ENCODE data around the gene FKBP5.

The FKBP5 gene

GRCh38 chr6:35683267-35683666 is 5.4 kb downstream of the FKBP5 start:
- no peak for DNase-seq (ENCODE audit: low spot score)
- Histone ChIP-seq H3K4ac (ENCODE audit: low read length) (no peak overlapping the region), H3K23ac (ENCODE audit: low read depth, low read length, poor library complexity) (no peak overlapping the region), H3K14ac (ENCODE audit: low read length) (no peak overlapping the region), H3K27me3 (ENCODE audit: control insufficient read depth in 3 of 3, insufficient read depth in 3 of 3, low read depth in 1 of 3, low read length in 3 of 3) (no peaks in the 10 kb centered on the region), H4K91ac (ENCODE audit: low read depth, low read length, poor library complexity) (no peak overlapping the region), H4K8ac (ENCODE audit: low read depth, low read length) (no peak overlapping the region), H3K36me3 (replicated peaks in 1 of 2; ENCODE audit: control insufficient read depth in 2 of 2, insufficient read depth in 2 of 2, low read length in 2 of 2) (peaks cover 0 to 51% of the 10 kb centered on the region in 2 donors), H2BK12ac (ENCODE audit: low read length) (no peak overlapping the region), H3K9me3 (replicated peaks in 1 of 2; ENCODE audit: control insufficient read depth in 2 of 2, insufficient read depth in 1 of 2, low read depth in 1 of 2, low read length in 2 of 2) (peaks cover 0 to 7% of the 10 kb centered on the region in 2 donors), H2BK120ac (ENCODE audit: low read depth, low read length) (no peak overlapping the region), H3K27ac (replicated peaks; ENCODE audit: low read length) (no peak overlapping the region), H3K4me1 (ENCODE audit: control insufficient read depth in 2 of 2, insufficient read depth in 1 of 2, low read depth in 1 of 2, low read length in 2 of 2) (peaks cover 0 to 6% of the 10 kb centered on the region in 2 donors), H2AK5ac (ENCODE audit: low read depth, low read length) (no peak overlapping the region), H3K79me1 (ENCODE audit: low read depth, low read length) (peaks cover 7% of the 10 kb centered on the region), H2BK5ac (ENCODE audit: low read length) (no peak overlapping the region), H3K4me3 (ENCODE audit: low read length in 2 of 2) (no peak overlapping the region), H3K18ac (ENCODE audit: low read length) (no peak overlapping the region), H2BK15ac (ENCODE audit: low read length) (no peak overlapping the region), H2AFZ (ENCODE audit: low read length) (no peak overlapping the region), H3K4me2 (ENCODE audit: insufficient read depth, low read length, poor library complexity, severe bottlenecking) (no peak overlapping the region), H3K9ac (ENCODE audit: low read depth, low read length, poor library complexity) (no peak overlapping the region)

- H3K4me1 ChIP-seq (ENCODE audit: control insufficient read depth in 2 of 2, insufficient read depth in 1 of 2, low read depth in 1 of 2, low read length in 2 of 2) = peaks cover 0 to 6% of the 10 kb centered on the region in 2 donors
- no peak for DNase-seq (ENCODE audit: low spot score)
- H3K9me3 ChIP-seq (replicated peaks in 1 of 2; ENCODE audit: control insufficient read depth in 2 of 2, insufficient read depth in 1 of 2, low read depth in 1 of 2, low read length in 2 of 2) = peaks cover 0 to 7% of the 10 kb centered on the region in 2 donors
- no peak overlapping the region for H3K4me3 ChIP-seq (ENCODE audit: low read length in 2 of 2)
- no peak overlapping the region for H3K9ac ChIP-seq (ENCODE audit: low read depth, low read length, poor library complexity)
- H3K36me3 ChIP-seq (replicated peaks in 1 of 2; ENCODE audit: control insufficient read depth in 2 of 2, insufficient read depth in 2 of 2, low read length in 2 of 2) = peaks cover 0 to 61% of the 10 kb centered on the region in 2 donors
- no peak overlapping the region for H3K14ac ChIP-seq (ENCODE audit: low read length)
- WGBS, 2 donors (ENCODE audit: extremely low coverage in 2 of 2, insufficient read length in 2 of 2, insufficient replicate concordance in 1 of 2) = no CpG with 5 or more reads among the region's 1 CpG
- no peak overlapping the region for H3K18ac ChIP-seq (ENCODE audit: low read length)
- H2BK5ac ChIP-seq (ENCODE audit: low read length) = no peak overlapping the region
- no peak overlapping the region for H4K8ac ChIP-seq (ENCODE audit: low read depth, low read length)
- H3K27ac ChIP-seq (replicated peaks; ENCODE audit: low read length) = no peak overlapping the region
- no peak overlapping the region for H2BK15ac ChIP-seq (ENCODE audit: low read length)
- H3K4me2 ChIP-seq (ENCODE audit: insufficient read depth, low read length, poor library complexity, severe bottlenecking) = no peak overlapping the region
- no peaks in the 10 kb centered on the region for H3K27me3 ChIP-seq (ENCODE audit: control insufficient read depth in 3 of 3, insufficient read depth in 3 of 3, low read depth in 1 of 3, low read length in 3 of 3)
- H4K91ac ChIP-seq (ENCODE audit: low read depth, low read length, poor library complexity) = no peak overlapping the region
- H2AFZ ChIP-seq (ENCODE audit: low read length) = no peak overlapping the region
- H3K79me1 ChIP-seq (ENCODE audit: low read depth, low read length) = peaks cover 2% of the 10 kb centered on the region
- H2BK120ac ChIP-seq (ENCODE audit: low read depth, low read length) = no peak overlapping the region
- no peak overlapping the region for H3K23ac ChIP-seq (ENCODE audit: low read depth, low read length, poor library complexity)
- no peak overlapping the region for H2BK12ac ChIP-seq (ENCODE audit: low read length)
- H3K4ac ChIP-seq (ENCODE audit: low read length) = no peak overlapping the region
- H2AK5ac ChIP-seq (ENCODE audit: low read depth, low read length) = no peak overlapping the region
Observed at GRCh38 chr6:35681298-35681697, 7.4 kb downstream of the FKBP5 start.

DNA sequence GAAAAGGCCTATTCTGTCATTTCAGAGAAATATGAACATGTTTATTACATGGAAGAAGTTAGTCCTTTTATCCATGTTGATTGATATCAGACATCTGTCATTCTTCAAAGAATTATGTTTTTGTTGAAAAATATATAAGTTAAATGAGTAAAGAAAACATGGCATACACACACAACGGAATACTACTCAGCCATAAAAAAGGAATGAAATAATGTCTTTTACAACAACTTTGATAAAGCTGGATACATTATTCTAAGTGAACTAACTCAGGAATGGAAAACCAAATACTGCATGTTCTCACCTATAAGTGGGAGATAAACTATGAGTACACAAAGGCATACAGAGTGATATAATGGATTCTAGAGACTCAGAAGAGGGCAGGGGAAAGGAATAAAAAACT is 9.3 kb downstream of the FKBP5 start:
- peaks cover 0 to 6% of the 10 kb centered on the region in 2 donors for H3K4me1 ChIP-seq (ENCODE audit: control insufficient read depth in 2 of 2, insufficient read depth in 1 of 2, low read depth in 1 of 2, low read length in 2 of 2)
- H3K4ac ChIP-seq (ENCODE audit: low read length) = no peak overlapping the region
- H2AK5ac ChIP-seq (ENCODE audit: low read depth, low read length) = no peak overlapping the region
- no peak overlapping the region for H4K91ac ChIP-seq (ENCODE audit: low read depth, low read length, poor library complexity)
- no peak overlapping the region for H3K14ac ChIP-seq (ENCODE audit: low read length)
- H3K9ac ChIP-seq (ENCODE audit: low read depth, low read length, poor library complexity) = no peak overlapping the region
- H3K18ac ChIP-seq (ENCODE audit: low read length) = no peak overlapping the region
- H3K23ac ChIP-seq (ENCODE audit: low read depth, low read length, poor library complexity) = no peak overlapping the region
- H3K79me1 ChIP-seq (ENCODE audit: low read depth, low read length) = peaks cover 2% of the 10 kb centered on the region
- no peak overlapping the region for H3K4me3 ChIP-seq (ENCODE audit: low read length in 2 of 2)
- no peak overlapping the region for H2AFZ ChIP-seq (ENCODE audit: low read length)
- DNase-seq (ENCODE audit: low spot score) = no peak
- no peak overlapping the region for H3K4me2 ChIP-seq (ENCODE audit: insufficient read depth, low read length, poor library complexity, severe bottlenecking)
- H2BK5ac ChIP-seq (ENCODE audit: low read length) = no peak overlapping the region
- H3K27me3 ChIP-seq (ENCODE audit: control insufficient read depth in 3 of 3, insufficient read depth in 3 of 3, low read depth in 1 of 3, low read length in 3 of 3) = no peaks in the 10 kb centered on the region
- peaks cover 0 to 53% of the 10 kb centered on the region in 2 donors for H3K36me3 ChIP-seq (replicated peaks in 1 of 2; ENCODE audit: control insufficient read depth in 2 of 2, insufficient read depth in 2 of 2, low read length in 2 of 2)
- H2BK12ac ChIP-seq (ENCODE audit: low read length) = no peak overlapping the region
- H4K8ac ChIP-seq (ENCODE audit: low read depth, low read length) = no peak overlapping the region
- no peak overlapping the region for H3K27ac ChIP-seq (replicated peaks; ENCODE audit: low read length)
- no CpG with 5 or more reads among the region's 1 CpG for WGBS, 2 donors (ENCODE audit: extremely low coverage in 2 of 2, insufficient read length in 2 of 2, insufficient replicate concordance in 1 of 2)
- peaks cover 0 to 3% of the 10 kb centered on the region in 2 donors for H3K9me3 ChIP-seq (replicated peaks in 1 of 2; ENCODE audit: control insufficient read depth in 2 of 2, insufficient read depth in 1 of 2, low read depth in 1 of 2, low read length in 2 of 2)
- H2BK15ac ChIP-seq (ENCODE audit: low read length) = no peak overlapping the region
- no peak overlapping the region for H2BK120ac ChIP-seq (ENCODE audit: low read depth, low read length)

DNA sequence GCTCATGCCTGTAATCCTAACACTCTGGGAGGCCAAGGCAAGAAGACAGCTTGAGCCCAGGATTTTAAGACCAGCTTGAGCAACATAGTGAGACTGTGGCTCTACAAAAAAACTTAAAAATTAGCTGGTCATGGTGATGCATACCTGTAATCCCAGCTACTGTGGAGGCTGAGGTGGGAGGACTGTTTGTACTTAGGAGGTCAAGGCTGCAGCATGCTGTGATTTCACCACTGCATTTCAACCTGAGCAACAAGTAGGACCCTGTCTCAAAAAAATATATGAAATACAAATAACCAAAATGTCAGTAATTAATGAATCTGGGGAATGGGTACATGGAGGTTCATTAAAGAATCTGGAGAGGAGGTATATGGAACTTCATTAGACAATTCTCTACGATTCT is 9.9 kb downstream of the FKBP5 start:
- Histone ChIP-seq H3K14ac (ENCODE audit: low read length) (no peak overlapping the region), H3K4ac (ENCODE audit: low read length) (no peak overlapping the region), H3K9ac (ENCODE audit: low read depth, low read length, poor library complexity) (no peak overlapping the region), H3K4me1 (ENCODE audit: control insufficient read depth in 2 of 2, insufficient read depth in 1 of 2, low read depth in 1 of 2, low read length in 2 of 2) (peaks cover 0 to 6% of the 10 kb centered on the region in 2 donors), H3K18ac (ENCODE audit: low read length) (no peak overlapping the region), H2AFZ (ENCODE audit: low read length) (no peak overlapping the region), H3K36me3 (replicated peaks in 1 of 2; ENCODE audit: control insufficient read depth in 2 of 2, insufficient read depth in 2 of 2, low read length in 2 of 2) (peaks cover 0 to 48% of the 10 kb centered on the region in 2 donors), H3K23ac (ENCODE audit: low read depth, low read length, poor library complexity) (no peak overlapping the region), H3K4me3 (ENCODE audit: low read length in 2 of 2) (no peak overlapping the region), H2AK5ac (ENCODE audit: low read depth, low read length) (no peak overlapping the region), H3K27ac (replicated peaks; ENCODE audit: low read length) (no peak overlapping the region), H4K8ac (ENCODE audit: low read depth, low read length) (no peak overlapping the region), H3K9me3 (replicated peaks in 1 of 2; ENCODE audit: control insufficient read depth in 2 of 2, insufficient read depth in 1 of 2, low read depth in 1 of 2, low read length in 2 of 2) (peaks cover 0 to 3% of the 10 kb centered on the region in 2 donors), H4K91ac (ENCODE audit: low read depth, low read length, poor library complexity) (no peak overlapping the region), H2BK5ac (ENCODE audit: low read length) (no peak overlapping the region), H2BK15ac (ENCODE audit: low read length) (no peak overlapping the region), H2BK120ac (ENCODE audit: low read depth, low read length) (no peak overlapping the region), H3K27me3 (ENCODE audit: control insufficient read depth in 3 of 3, insufficient read depth in 3 of 3, low read depth in 1 of 3, low read length in 3 of 3) (no peaks in the 10 kb centered on the region), H3K79me1 (ENCODE audit: low read depth, low read length) (peaks cover 2% of the 10 kb centered on the region), H2BK12ac (ENCODE audit: low read length) (no peak overlapping the region), H3K4me2 (ENCODE audit: insufficient read depth, low read length, poor library complexity, severe bottlenecking) (no peak overlapping the region)
- no peak for DNase-seq (ENCODE audit: low spot score)
- no CpG with 5 or more reads among the region's 1 CpG for WGBS, 2 donors (ENCODE audit: extremely low coverage in 2 of 2, insufficient read length in 2 of 2, insufficient replicate concordance in 1 of 2)

Measured in neuronal stem cell (in vitro differentiated cells).